ENCODE results near the gene PTGES3L. TPM values are rescaled to one million over a fixed set of nuclear protein-coding genes. Genes with fewer than 3 reads are reported as not detected.

PTGES3L gene
- total and polyA plus RNA-seq, 2 of the 13 experiments (the other 11 are each of a cell fraction or from before 2014, with no cell fraction given): 1.2 to 2.9 TPM

GRCh38 chr17:43024407-43025289 is 44.8 kb upstream of the PTGES3L start, which contains the start of gene RND2 (continued):
- peak; percentile 65 for TF ChIP-seq ZNF274 (CRISPR knock-in tag; IDR thresholded peaks at IDR 0.05)
- peak; percentile 50; the same call in 1 of the 2 replicates for TF ChIP-seq SIX4 (CRISPR knock-in tag; IDR thresholded peaks at IDR 0.05)
- peak; percentile 79 for TF ChIP-seq IKZF5 (CRISPR knock-in tag; IDR thresholded peaks at IDR 0.05)
- peak; percentile 84 for TF ChIP-seq ZNF7 (CRISPR knock-in tag; IDR thresholded peaks at IDR 0.05)
- TF ChIP-seq NCOA2 (CRISPR knock-in tag; IDR thresholded peaks at IDR 0.05): peak; percentile 57
- TF ChIP-seq SMYD3 (CRISPR knock-in tag; IDR thresholded peaks at IDR 0.05): no peak
- peak; percentile 47; the same call in 1 of the 2 replicates for TF ChIP-seq ZNF441 (CRISPR knock-in tag; IDR thresholded peaks at IDR 0.05; ENCODE audit: borderline replicate concordance)
- TF ChIP-seq ZC3H4 (CRISPR knock-in tag; IDR thresholded peaks at IDR 0.05; ENCODE audit: borderline replicate concordance): no peak
- no peak for TF ChIP-seq SP140L (CRISPR knock-in tag; IDR thresholded peaks at IDR 0.05; ENCODE audit: borderline replicate concordance)
- TF ChIP-seq IRF2 (CRISPR knock-in tag; IDR thresholded peaks at IDR 0.05): peak; percentile 81
- no peak for TF ChIP-seq TRIM24 (CRISPR knock-in tag; IDR thresholded peaks at IDR 0.05)
- no peak for TF ChIP-seq ZNF207 (IDR thresholded peaks at IDR 0.05; ENCODE audit: borderline replicate concordance)
- no peak for TF ChIP-seq ZSCAN22 (CRISPR knock-in tag; IDR thresholded peaks at IDR 0.05)
- TF ChIP-seq GPN1 (CRISPR knock-in tag; IDR thresholded peaks at IDR 0.05; ENCODE audit: borderline replicate concordance): no peak
- peak; percentile 77 for TF ChIP-seq REPIN1 (CRISPR knock-in tag; IDR thresholded peaks at IDR 0.05; ENCODE audit: borderline replicate concordance, low read depth)
- no peak for TF ChIP-seq ZFP62 (CRISPR knock-in tag; IDR thresholded peaks at IDR 0.05)
- no peak for TF ChIP-seq HCFC1 (IDR thresholded peaks at IDR 0.05; ENCODE audit: low read depth, low read length)
- no peak for TF ChIP-seq ZNF30 (CRISPR knock-in tag; IDR thresholded peaks at IDR 0.05)
- TF ChIP-seq ZC3H13 (CRISPR knock-in tag; IDR thresholded peaks at IDR 0.05): no peak
- peak; percentile 76; the same call in 1 of the 2 replicates for TF ChIP-seq JUN (CRISPR knock-in tag; IDR thresholded peaks at IDR 0.05)
- no peak for TF ChIP-seq ZNF616 (CRISPR knock-in tag; IDR thresholded peaks at IDR 0.05; ENCODE audit: low read depth)
- TF ChIP-seq THAP9 (CRISPR knock-in tag; IDR thresholded peaks at IDR 0.05; ENCODE audit: borderline replicate concordance): peak; percentile 68; the same call in 1 of the 2 replicates
- TF ChIP-seq TBX3 (IDR thresholded peaks at IDR 0.05; ENCODE audit: borderline replicate concordance): no peak
- no peak for TF ChIP-seq ZNF382 (CRISPR knock-in tag; IDR thresholded peaks at IDR 0.05; ENCODE audit: borderline replicate concordance)
- no peak for TF ChIP-seq CAMTA2 (CRISPR knock-in tag; IDR thresholded peaks at IDR 0.05; ENCODE audit: borderline replicate concordance)
- no peak for TF ChIP-seq SRSF9 (IDR thresholded peaks at IDR 0.05; ENCODE audit: borderline replicate concordance, insufficient read depth, low read depth, low read length, poor library complexity, severe bottlenecking)
- TF ChIP-seq SMARCC2 (IDR thresholded peaks at IDR 0.05): no peak
- 0 out of 2 replicates have a peak, but pooled peaks have one; percentile 74 for TF ChIP-seq ZNF550 (CRISPR knock-in tag; IDR thresholded peaks at IDR 0.05; ENCODE audit: borderline replicate concordance)

Data from HepG2 (cell line).